HG03095 (cell line): Measurements from ENCODE around the gene SLC10A6.

Experiments used
- ATAC-seq: cut with Tn5 transposase; IDR thresholded peaks from one replicate; pipeline ENCODE4 v1.9.1; 2021; ENCODE audit warnings: moderate library complexity; ENCODE audit not compliant: unreplicated experiment

The SLC10A6 gene

DNA sequence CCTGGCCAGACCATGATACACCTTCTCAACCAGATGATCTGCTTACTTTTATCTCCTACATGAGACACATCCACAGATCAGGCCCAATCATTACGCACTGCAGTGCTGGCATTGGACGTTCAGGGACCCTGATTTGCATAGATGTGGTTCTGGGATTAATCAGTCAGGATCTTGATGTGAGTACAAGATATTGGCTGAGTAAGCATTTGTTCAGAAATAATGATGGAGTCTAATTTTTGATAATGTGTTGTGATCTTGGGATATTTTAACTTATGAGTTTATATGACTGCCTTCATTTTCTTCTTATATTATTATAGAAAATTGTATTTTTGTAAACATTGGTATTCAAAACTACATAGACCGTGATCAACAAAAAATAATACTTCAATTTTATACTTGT is 39.4 kb downstream of the SLC10A6 start:
- no peak for ATAC-seq

DNA sequence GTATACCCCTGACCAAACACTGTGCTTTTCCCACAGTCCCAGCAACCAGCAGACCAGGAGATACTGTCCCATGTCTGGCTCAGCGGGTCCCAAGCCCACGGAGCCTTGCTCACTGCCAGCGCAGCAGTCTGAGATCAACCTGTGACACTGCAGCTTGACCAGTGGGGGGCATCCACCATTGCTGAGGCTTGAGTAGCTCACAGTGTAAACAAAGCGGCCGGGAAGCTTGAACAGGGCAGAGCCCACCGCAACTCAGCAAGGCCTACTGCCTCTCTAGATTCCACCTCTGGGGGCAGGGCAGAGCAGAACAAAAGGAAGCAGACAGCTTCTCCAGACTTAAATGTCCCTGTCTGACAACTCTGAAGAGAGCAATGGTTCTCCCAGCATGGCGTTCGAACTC is 58.1 kb downstream of the SLC10A6 start:
- no peak for ATAC-seq

DNA sequence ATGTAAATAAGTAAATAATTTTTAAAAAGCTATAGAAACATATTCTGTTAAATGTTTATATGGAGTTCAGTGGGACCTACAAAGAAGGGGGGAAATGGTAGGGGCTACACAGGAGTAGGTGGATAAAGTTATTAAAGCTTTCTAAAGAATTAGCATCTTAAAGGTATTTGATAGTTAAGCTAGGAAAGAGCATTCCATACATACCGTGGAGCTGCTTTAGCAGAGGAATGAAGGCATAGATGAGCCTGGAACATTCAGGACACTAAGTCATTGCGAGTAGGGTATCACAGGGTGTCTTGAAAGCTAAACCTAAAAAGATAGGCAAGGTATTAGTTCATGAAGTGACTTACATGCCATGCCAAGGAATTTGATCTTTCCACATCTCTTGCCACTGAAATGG is 60.4 kb downstream of the SLC10A6 start:
- no peak for ATAC-seq

DNA sequence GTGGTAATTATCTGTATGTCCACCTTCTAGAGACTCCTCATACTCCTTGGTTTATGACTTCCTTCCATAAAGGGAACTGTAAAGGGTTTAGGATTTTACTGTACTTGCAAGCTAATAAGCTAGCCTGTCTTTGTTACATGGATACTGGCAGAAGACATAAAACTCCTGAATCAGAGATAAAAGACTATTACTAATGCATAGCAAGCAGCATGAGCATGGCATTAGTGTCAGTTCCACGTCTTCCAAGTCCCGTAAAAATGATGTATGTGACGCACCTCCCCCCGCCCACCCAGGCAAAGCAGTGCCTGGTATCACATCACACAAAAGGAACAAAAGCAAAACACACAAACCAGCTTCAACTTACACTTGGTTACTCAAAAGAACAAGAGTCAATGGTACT is 71.0 kb downstream of the SLC10A6 start:
- no peak for ATAC-seq

DNA sequence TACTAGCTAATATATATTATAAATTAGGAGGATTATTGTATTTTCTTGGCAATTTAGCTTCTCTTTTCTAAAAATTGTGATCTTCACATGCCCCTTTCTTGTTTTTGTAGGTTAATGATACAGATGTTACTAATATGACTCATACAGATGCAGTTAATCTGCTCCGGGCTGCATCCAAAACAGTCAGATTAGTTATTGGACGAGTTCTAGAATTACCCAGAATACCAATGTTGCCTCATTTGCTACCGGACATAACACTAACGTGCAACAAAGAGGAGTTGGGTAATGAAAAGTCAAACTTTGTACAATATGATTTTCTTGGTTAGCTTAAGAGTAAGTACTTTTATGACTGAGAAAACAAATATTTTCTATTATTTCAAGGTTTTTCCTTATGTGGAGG is 74.1 kb downstream of the SLC10A6 start:
- no peak for ATAC-seq
